Endothelial cell (in vitro differentiated cells): ENCODE data around the gene VAX1. TPM values are rescaled to one million over a fixed set of nuclear protein-coding genes. Genes with fewer than 3 reads are reported as not detected.

ENCODE experiments used
- DNase-seq: peaks from one replicate; pipeline ENCODE4 v3.0.0; 2021; ENCODE audit warnings: low spot score
- H3K27ac Mint-ChIP-seq: one replicate; pipeline ENCODE4 v1.8.0; 2021; ENCODE audit warnings: mixed read lengths, inconsistent platforms; ENCODE audit not compliant: unreplicated experiment
- H3K27me3 Mint-ChIP-seq: one replicate; pipeline ENCODE4 v1.8.0; 2021; ENCODE audit warnings: mild to moderate bottlenecking, moderate library complexity, mixed read lengths, inconsistent platforms; ENCODE audit not compliant: unreplicated experiment
- H3K36me3 Mint-ChIP-seq: one replicate; pipeline ENCODE4 v1.8.0; 2021; ENCODE audit warnings: mild to moderate bottlenecking, low read depth, mixed read lengths, inconsistent platforms; ENCODE audit not compliant: unreplicated experiment
- H3K4me1 Mint-ChIP-seq: one replicate; pipeline ENCODE4 v1.8.0; 2021; ENCODE audit warnings: mild to moderate bottlenecking, mixed read lengths, inconsistent platforms; ENCODE audit not compliant: unreplicated experiment
- H3K4me3 Mint-ChIP-seq: one replicate; pipeline ENCODE4 v1.8.0; 2021; ENCODE audit warnings: mild to moderate bottlenecking, mixed read lengths, inconsistent platforms; ENCODE audit not compliant: unreplicated experiment
- H3K9me3 Mint-ChIP-seq: one replicate; pipeline ENCODE4 v1.8.0; 2021; ENCODE audit warnings: mixed read lengths, inconsistent platforms; ENCODE audit not compliant: unreplicated experiment
- total RNA-seq: library from RNA; stranded (reverse); fragmentation: NEBNext Ultra II Directional; extraction: Animal tissue kit (Norgen Biotek cat#: 25700); gene quantifications from one replicate; pipeline ENCODE4 v1.2.1, GENCODE V29; 2021; ENCODE audit not compliant: unreplicated experiment
- TF ChIP-seq, protein P1 (sequence below): fragments of 200-600 bp; sonication (generic); IDR thresholded peaks from one replicate; pipeline ENCODE4 v1.5.0; 2021; ENCODE audit warnings: antibody characterized with exemption; ENCODE audit not compliant: unreplicated experiment

The VAX1 gene
- total RNA-seq, 1 donor from 2014 or later = 26.3 TPM

DNA sequence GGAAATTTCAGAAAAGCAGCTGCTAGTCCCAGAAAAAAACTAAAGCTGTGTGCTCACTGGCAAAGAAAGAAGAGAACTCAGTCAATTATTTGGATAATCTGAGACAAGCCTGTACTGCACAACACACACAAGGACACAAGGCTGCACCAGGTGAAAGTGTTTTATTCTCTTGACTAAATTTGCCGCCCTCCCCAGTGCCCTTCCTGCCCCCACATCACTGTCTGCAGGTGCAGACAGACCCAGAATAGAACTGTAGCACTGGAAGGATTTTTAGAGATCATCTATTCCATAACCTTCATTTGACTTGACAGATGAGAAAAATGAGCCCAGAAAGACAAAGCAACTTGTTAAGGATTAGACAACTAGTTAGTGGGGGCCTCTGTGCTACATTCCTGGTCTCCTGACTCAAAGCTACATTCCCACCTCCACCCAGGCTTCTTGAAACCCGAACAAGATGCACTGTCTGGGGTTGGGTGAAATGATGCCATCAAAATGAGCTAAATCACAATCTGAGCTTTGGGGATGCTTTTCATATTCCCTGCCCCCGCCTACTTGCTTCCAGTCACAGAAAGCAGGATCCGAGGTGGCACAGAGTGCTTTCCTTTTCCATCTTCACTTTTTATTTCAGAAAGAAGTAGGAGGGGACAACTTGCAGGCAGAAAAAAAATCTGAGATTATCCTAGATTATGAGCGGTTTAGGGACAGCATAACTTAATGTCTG lies 5.2 kb upstream of the VAX1 start:
- no peak for DNase-seq
- H3K4me3 Mint-ChIP-seq = no peak overlapping the region
- peaks cover 3% of the 10 kb centered on the region for H3K36me3 Mint-ChIP-seq
- H3K27ac Mint-ChIP-seq = no peak overlapping the region
- TF ChIP-seq, protein P1, sequence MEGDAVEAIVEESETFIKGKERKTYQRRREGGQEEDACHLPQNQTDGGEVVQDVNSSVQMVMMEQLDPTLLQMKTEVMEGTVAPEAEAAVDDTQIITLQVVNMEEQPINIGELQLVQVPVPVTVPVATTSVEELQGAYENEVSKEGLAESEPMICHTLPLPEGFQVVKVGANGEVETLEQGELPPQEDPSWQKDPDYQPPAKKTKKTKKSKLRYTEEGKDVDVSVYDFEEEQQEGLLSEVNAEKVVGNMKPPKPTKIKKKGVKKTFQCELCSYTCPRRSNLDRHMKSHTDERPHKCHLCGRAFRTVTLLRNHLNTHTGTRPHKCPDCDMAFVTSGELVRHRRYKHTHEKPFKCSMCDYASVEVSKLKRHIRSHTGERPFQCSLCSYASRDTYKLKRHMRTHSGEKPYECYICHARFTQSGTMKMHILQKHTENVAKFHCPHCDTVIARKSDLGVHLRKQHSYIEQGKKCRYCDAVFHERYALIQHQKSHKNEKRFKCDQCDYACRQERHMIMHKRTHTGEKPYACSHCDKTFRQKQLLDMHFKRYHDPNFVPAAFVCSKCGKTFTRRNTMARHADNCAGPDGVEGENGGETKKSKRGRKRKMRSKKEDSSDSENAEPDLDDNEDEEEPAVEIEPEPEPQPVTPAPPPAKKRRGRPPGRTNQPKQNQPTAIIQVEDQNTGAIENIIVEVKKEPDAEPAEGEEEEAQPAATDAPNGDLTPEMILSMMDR = no peak
- peaks cover 20% of the 10 kb centered on the region for H3K27me3 Mint-ChIP-seq
- peaks cover 11% of the 10 kb centered on the region for H3K4me1 Mint-ChIP-seq
- H3K9me3 Mint-ChIP-seq = no peaks in the 10 kb centered on the region

DNA sequence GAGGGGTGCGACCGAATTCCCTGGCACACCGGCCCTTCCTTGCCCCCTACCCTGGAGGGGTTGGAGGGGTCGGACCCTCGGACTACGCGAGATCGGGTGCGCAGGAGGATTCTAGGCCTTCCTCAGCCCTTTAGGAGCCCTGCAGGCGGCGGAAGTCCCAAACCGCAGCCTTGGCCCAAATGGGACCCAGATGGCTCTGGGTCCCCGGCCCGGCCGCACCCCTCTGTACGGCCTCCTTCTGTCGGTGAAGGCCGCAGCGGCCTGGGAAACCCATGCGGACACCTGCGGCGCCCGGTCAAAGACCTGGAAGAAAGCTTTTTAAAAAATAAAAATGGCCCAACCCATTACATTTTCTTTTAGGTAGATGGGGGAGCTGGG lies 2.4 kb upstream of the VAX1 start:
- Mint-ChIP-seq H3K27me3 (peaks cover 25% of the 10 kb centered on the region), H3K4me3 (no peak overlapping the region), H3K36me3 (peaks cover 10% of the 10 kb centered on the region)

DNA sequence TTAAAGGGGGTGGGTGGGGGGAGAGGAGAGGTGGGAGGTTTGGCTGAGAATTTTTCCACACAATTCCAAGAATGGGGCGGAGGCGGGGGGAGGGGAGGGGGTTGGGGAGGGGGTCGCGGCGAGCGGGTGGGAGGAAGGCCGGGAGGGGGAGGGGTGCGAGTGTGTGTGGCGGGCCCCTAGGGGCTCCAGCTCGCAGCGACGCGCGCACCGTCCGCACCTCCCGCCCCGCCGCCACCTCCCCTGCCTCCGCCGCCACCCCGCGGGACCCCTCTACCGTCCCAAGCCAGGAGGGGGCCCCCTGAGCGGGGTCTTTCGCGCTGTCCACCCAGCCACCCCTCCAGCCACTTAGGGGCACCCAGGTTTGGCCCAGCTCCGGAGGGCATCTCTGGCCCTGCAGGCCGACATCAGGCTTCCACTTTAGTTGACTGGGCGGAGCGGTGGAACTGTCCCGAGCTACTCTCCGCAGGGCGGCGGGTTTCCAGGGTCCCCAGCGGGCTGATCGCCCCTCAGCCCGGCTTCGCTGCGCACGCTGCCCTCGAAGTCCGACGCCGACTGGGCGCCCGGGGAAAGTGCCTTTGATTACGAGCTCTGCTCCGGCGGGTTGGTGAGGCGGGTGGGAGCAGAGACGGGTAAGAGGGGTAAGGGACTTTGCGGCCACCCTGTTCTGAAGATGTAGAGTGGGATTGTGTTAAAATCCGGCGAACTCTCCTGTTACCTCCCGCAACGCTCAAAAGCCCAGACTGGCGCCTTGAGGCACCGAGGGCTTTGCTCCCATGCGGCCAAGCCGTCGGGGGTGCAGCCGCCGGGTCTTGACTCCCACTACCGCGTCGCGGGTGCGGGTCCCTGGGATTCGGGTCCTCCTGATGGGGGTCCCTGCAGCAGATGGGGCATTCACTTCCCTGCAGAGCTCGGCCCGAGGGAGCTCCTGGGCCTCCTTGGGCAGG lies 1.8 kb upstream of the VAX1 start:
- Mint-ChIP-seq H3K4me3 (peak overlapping the region; percentile 25), H3K9me3 (no peaks in the 10 kb centered on the region), H3K4me1 (peaks cover 30% of the 10 kb centered on the region), H3K27ac (no peak overlapping the region), H3K27me3 (peaks cover 25% of the 10 kb centered on the region), H3K36me3 (peaks cover 12% of the 10 kb centered on the region)
- TF ChIP-seq, protein P1 = no peak
- DNase-seq = peak; percentile 52

More for the DNA sequence above, 2.4 kb upstream of the VAX1 start:
- Mint-ChIP-seq H3K4me1 (peaks cover 24% of the 10 kb centered on the region), H3K27ac (no peak overlapping the region), H3K9me3 (no peaks in the 10 kb centered on the region)
- DNase-seq = no peak
- TF ChIP-seq, protein P1 = no peak

DNA sequence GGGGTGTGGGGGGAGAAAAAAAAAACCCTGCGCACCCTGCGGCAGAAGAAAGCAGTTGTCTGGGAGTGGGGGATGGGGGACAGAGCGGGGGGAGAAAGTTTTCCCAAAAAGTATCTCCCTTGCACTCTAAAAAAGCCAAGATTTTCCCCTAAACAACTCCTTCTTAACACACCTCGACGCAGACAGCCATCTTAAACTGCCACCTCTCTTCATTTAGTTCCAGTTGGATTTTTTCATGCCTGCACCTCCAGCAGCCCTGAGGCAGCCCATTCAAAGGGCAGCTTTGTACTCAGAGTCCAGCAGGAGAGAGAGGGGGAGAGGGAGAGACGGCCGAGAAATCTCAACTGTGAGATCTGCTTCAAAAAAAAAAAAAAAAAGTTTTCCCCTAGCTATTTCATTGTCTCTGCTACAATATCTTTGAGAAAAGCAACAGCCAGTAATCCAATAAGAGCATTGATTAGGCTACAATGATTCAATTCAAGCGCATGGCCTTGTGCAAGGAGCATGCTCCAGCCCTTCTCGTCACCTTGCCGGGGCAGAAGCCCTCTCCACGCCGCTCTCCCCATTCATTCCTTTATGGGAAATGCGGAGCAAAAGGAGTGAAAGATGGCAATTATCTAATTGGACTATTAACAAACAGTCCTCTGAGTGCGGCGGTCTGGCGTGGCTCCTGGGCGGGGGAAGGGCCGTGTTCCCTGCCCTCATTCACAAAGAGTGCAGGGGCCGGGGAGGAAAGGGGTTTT lies 939 bp upstream of the VAX1 start:
- peaks cover 32% of the 10 kb centered on the region for H3K4me1 Mint-ChIP-seq
- H3K36me3 Mint-ChIP-seq = peaks cover 12% of the 10 kb centered on the region
- peak overlapping the region; percentile 99 for H3K4me3 Mint-ChIP-seq
- peak; percentile 29 for DNase-seq
- no peaks in the 10 kb centered on the region for H3K9me3 Mint-ChIP-seq
- peak overlapping the region; percentile 80 for H3K27ac Mint-ChIP-seq
- TF ChIP-seq, protein P1 = no peak
- peaks cover 25% of the 10 kb centered on the region for H3K27me3 Mint-ChIP-seq
